ENCODE measurements around the gene CBX1. TPM values are rescaled to one million over a fixed set of nuclear protein-coding genes. Genes with fewer than 3 reads are reported as not detected.
A peak's percentile ranks its signal among the peaks of the same experiment; 100 is the strongest.

The CBX1 gene
- total RNA-seq, 4 donors from 2014 or later = 21.0 to 46.7 (median 24.7) TPM

DNA sequence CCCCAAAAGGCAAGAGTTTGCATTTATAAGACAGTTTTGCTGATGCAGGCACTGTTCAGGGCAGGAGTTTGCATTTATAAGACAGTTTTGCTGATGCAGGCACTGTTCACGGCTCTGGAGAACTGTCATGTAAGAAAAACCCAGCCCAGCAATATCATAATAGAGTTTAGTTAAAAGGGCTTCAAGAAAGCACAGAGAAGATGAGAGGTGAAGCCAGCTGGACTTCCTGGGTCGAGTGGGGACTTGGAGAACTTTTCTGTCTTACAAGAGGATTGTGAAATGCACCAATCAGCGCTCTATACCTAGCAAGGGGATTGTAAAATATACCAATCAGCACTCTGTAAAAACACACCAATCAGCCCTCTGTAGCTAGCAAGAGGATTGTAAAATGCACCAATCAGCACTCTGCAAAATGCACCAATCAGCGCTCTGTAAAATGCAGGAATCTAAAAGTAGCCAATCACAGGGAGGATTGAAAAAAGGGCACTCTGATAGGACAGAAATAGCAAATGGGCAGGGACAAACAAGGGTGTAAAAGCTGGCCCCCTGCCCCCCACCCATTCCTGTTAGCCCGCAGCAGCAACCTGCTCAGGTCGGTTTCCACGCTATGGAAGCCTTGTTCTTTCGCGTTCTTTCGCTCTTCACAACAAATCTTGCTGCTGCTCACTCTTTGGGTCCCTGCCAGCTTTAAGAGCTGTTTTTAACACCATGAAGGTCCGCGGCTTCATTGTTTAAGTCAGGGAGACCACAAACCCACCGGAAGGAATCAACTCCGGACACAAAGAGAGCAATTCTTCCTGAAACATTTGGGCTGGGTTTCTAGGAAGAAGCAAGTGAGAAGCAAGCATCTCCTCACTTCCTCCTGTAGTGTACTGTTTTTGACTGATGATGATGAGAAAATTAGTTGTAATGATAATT is 1.8 kb upstream of the CBX1 start:
- WGBS, 2 donors = 58 to 73% methylated on average over 11 to 14 of the region's 14 CpGs
- TF ChIP-seq POLR2A (IDR thresholded peaks at IDR 0.05) (no peak), CTCF (IDR thresholded peaks at IDR 0.05) (no peak)
- intact Hi-C loops (cut with DNase I) = no loop called here
- Histone ChIP-seq H3K9me3 (no peaks in the 10 kb centered on the region), H3K4me1 (peaks cover 4 to 33% (median 8%) of the 10 kb centered on the region in 3 donors), H3K36me3 (no peaks in the 10 kb centered on the region), H3K4me3 (no peak overlapping the region), H3K27ac (no peak overlapping the region), H3K27me3 (no peaks in the 10 kb centered on the region)
- DNase-seq = no peak

- no peak for TF ChIP-seq POLR2A (IDR thresholded peaks at IDR 0.05)
- TF ChIP-seq CTCF (IDR thresholded peaks at IDR 0.05) = no peak
- no peak for DNase-seq
- 83 to 91% methylated on average over 14 to 19 of the region's 19 CpGs for WGBS, 2 donors
- Histone ChIP-seq H3K27me3 (no peaks in the 10 kb centered on the region), H3K27ac (peak overlapping the region in 2 of 4 donors; percentile 11 to 91), H3K4me3 (peak overlapping the region in 3 of 4 donors; percentile 78 to 98 (median 90)), H3K9me3 (no peaks in the 10 kb centered on the region), H3K4me1 (peaks cover 4 to 35% (median 8%) of the 10 kb centered on the region in 3 donors), H3K36me3 (no peaks in the 10 kb centered on the region)
- intact Hi-C loops (cut with DNase I) = no loop called here
Measured at GRCh38 chr17:48102043-48102750, 919 bp upstream of the CBX1 start.

GRCh38 chr17:48100591-48101011 is 677 bp downstream of the CBX1 start:
- peak overlapping the region; percentile 78 to 98 (median 86) for H3K4me3 ChIP-seq
- DNase-seq = no peak
- no peaks in the 10 kb centered on the region for H3K27me3 ChIP-seq
- 0% methylated on average over 18 to 19 of the region's 23 CpGs for WGBS, 2 donors
- intact Hi-C loops (cut with DNase I) = no loop called here
- TF ChIP-seq POLR2A (IDR thresholded peaks at IDR 0.05) (no peak), CTCF (IDR thresholded peaks at IDR 0.05) (no peak)
- H3K9me3 ChIP-seq = no peaks in the 10 kb centered on the region
- peaks cover 0 to 44% (median 8%) of the 10 kb centered on the region in 3 donors for H3K4me1 ChIP-seq
- H3K27ac ChIP-seq = peak overlapping the region; percentile 87 to 97 (median 94)
- H3K36me3 ChIP-seq = peaks cover 0 to under 1% (median 0%) of the 10 kb centered on the region in 3 donors

GRCh38 chr17:48100160-48100559 is 1.1 kb downstream of the CBX1 start:
- Histone ChIP-seq H3K27me3 (no peaks in the 10 kb centered on the region), H3K36me3 (peaks cover 0 to 4% (median 0%) of the 10 kb centered on the region in 3 donors), H3K27ac (peak overlapping the region; percentile 87 to 97 (median 94)), H3K4me1 (peaks cover 0 to 49% (median 8%) of the 10 kb centered on the region in 3 donors), H3K4me3 (peak overlapping the region; percentile 78 to 98 (median 86)), H3K9me3 (no peaks in the 10 kb centered on the region)
- intact Hi-C loops (cut with DNase I) = no loop called here
- no peak for TF ChIP-seq POLR2A (IDR thresholded peaks at IDR 0.05)
- TF ChIP-seq CTCF (IDR thresholded peaks at IDR 0.05) = no peak
- 22 to 27% methylated on average over 10 of the region's 10 CpGs for WGBS, 2 donors
- DNase-seq = no peak

All from esophagus squamous epithelium (tissue), 5 donors.